Thyroid gland (tissue), 4 donors: ENCODE measurements around the gene APLNR.

Experiments
- CTCF ChIP-seq, 6 experiments: fragments of 200-600 bp in 3 of 6; fragments of 450-650 bp in 3 of 6; sonication (generic) in 3 of 6; IDR thresholded peaks; one replicate each; pipeline ENCODE4 v1.5.1; 2016 to 2019; ENCODE audit warnings: antibody characterized with exemption in 6 of 6, mild to moderate bottlenecking in 2 of 6, inconsistent platforms in 1 of 6, moderate library complexity in 1 of 6
- POLR2A ChIP-seq, 2 donors: fragments of 450-650 bp; IDR thresholded peaks; one replicate each; pipeline ENCODE4 v1.6.1; 2017; ENCODE audit warnings: antibody characterized with exemption in 2 of 2, mild to moderate bottlenecking in 2 of 2, moderate library complexity in 1 of 2

- TF ChIP-seq CTCF (IDR thresholded peaks at IDR 0.05) (no peak), POLR2A (IDR thresholded peaks at IDR 0.05) (no peak)
These were observed 12.9 kb downstream of the APLNR start for GRCh38 chr11:57224128-57224527.
